GM21526 (cell line): ENCODE measurements around the gene PDILT.

Experiments
- ATAC-seq: cut with Tn5 transposase; IDR thresholded peaks from one replicate; pipeline ENCODE4 v1.9.1; 2021; ENCODE audit warnings: moderate library complexity; ENCODE audit not compliant: unreplicated experiment, low FRiP score

PDILT gene

GRCh38 chr16:20369452-20370054 lies 35.0 kb downstream of the PDILT start:
- ATAC-seq, result no peak

GRCh38 chr16:20364051-20364450 lies 40.5 kb downstream of the PDILT start:
- no peak for ATAC-seq

GRCh38 chr16:20363191-20363590 lies 41.3 kb downstream of the PDILT start:
- no peak for ATAC-seq

DNA sequence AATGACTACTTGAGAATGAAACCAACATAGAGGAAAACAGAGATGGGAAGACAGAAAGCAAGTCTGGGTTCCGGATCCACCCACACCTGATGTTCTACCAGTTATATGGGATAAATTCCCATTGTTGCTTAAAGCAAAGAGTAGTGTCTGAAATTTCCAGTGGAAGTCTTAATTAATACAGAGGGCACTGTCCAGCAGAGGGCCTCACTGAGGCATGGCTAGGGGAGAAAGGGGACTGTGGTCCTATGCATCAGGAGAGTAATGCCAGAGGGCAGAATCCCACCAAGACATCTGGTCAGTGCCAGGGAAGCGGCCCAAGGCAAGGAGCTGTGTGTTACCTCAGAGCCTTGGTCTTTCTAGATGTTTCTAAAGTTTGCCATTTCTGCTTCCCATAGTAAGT lies 44.5 kb downstream of the PDILT start:
- no peak for ATAC-seq

GRCh38 chr16:20355114-20355782 lies 49.3 kb downstream of the PDILT start:
- no peak for ATAC-seq

DNA sequence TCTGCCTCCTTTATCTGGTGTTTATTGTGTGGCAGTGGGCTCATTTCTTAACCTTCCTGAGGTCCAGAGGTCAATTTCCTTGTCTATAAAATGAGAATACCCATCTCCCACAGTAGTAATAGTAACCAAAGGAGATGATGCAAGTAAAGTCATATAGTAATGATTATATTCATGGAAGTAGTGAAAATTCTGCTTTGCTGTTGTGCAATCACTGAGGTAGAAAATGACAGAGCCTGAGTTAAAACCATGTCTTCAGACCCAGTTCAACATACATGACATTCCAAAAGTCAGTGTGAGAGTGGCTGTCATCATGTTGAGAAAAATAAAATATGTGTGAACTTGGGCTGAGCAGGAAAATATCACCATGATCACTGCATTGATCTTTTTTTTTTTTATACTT lies 51.2 kb downstream of the PDILT start:
- no peak for ATAC-seq

DNA sequence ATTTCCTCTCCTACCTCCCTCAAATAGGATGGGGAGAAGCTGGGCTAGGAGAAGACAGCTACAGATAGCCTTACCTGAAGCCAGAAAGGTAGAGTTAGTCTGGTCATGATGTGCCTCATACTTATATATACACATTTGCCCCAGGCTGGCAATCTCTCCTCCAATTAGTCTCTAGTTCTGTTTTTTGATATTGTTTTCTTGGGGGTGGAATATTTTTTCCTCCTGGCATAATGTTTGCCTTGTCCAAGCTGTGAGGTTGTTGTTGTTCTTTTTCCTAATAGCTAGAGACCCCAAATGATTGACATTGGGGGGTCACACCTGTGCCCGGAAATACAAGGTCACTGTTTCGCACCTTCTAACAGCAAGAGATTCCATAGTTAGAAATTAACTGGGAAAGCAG lies 51.9 kb downstream of the PDILT start, which contains the start of gene UMOD:
Gene UMOD, minus strand, starts transcription at position 101 of the 400 bp plus-strand sequence. CDS start 1,978 bp downstream, outside the sequence.
- ATAC-seq, result no peak

- no peak for ATAC-seq
Observed at GRCh38 chr16:20349615-20350014, 54.9 kb downstream of the PDILT start.

GRCh38 chr16:20348365-20349185 lies 56.0 kb downstream of the PDILT start:
- ATAC-seq, result no peak

DNA sequence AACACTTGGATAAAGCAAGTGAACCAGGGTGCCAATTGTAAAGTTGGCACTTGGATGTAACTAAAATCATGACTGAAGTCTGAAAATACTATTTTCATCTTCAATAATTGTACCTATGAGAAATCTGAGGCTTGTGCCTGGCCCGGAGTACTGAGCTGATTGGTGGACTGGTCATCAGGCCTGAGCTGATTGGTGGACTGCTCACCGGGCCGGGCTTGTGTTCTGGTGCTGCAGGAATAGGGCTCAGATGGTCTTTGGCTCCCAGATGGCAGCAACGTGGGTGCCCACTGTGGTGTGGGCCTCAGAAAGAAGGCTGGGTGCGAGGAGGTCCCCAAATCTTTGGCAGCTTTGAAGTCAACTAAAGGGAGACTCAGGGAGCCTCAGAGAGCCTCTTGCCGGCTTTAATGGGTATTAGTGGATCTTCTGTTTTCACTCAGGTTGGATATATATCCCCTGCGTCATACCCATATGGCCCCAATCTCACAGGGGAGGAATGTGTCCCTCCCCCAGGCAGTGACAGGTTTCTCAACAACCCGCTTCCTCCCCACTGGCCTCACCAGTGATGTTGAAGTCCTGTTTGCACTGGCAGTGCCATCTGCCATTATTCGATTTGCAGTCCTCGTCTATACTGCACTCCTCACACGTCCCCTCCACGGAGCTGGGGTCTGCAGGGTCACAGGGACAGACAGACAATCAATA lies 56.7 kb downstream of the PDILT start:
- no peak for ATAC-seq

DNA sequence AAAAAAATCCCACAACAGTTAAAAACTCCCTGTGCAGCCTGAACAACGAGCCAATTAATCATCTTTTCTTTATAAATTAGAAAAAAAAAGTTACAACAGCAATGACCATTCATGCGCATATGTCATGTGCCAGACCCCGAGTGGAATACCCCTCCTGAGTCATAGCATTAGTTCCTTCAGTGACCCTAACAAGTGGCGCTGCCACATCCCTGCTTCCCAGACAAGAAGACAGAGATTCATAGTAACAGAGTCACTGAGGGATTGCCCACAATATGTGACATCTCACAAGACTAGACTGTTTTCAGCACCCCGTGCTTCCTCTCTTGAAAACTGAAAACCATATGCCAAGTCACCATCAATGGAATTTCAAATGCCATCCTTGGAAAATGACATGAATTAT lies 59.9 kb downstream of the PDILT start:
- ATAC-seq, result no peak

DNA sequence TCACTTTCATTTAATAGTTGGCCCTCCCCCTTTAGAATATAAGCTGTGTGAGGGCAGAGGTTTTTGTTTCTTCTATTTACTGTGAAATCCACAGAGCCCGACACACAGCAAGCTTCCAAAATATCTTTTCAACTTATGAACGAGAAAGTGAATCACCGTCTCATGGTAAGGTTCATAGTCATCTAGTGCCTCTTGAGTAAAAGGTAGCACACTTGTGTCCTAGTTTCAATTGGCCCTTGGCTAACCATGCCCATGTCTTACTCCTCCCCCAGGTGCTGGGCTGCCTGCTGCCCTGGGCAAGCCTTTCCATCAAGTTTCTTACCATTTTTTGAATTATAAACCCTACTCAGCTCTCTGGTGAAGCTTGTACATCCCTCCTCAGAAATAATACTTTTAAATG lies 64.8 kb downstream of the PDILT start:
- ATAC-seq, result no peak

GRCh38 chr16:20336955-20337354 lies 67.6 kb downstream of the PDILT start:
- ATAC-seq, result no peak

DNA sequence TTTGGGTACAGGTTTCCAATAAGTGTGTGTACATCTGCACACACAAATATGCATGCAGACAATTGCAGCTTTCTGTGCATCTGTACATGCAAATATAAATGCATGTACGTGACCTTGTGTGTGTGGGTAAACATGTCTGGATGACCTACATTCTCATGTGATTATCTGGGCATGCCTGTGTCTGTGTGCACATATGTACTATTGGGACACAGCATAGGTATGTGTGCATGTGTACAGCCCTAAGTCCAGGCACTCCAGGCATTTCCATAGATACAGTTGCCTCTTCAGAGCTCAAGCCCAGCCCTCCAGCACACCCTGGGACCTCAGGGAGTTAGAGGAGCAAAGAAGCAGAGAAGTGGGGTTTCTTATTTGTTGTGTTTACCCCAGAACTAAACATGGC lies 70.1 kb downstream of the PDILT start:
- ATAC-seq, result no peak

DNA sequence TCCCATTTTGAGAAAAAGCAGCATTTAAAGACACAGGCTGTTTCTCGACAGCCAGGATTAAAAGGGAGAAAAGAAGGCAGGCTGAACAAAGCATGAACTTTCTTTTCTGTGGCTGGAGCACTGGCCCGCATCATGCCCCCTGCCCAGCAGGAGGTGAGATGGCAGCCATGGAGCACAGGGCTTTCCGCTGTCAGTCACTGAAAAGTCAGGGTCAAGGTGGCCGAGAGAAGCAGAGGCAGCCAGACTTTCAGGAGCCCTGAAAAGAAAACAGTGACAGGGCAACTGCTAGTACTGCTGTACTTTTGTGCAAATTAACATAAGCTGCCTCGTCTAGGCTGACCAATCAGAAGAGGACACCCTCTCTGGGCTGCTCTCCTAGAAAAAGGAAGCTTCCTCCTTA lies 71.4 kb downstream of the PDILT start:
- ATAC-seq, result no peak

DNA sequence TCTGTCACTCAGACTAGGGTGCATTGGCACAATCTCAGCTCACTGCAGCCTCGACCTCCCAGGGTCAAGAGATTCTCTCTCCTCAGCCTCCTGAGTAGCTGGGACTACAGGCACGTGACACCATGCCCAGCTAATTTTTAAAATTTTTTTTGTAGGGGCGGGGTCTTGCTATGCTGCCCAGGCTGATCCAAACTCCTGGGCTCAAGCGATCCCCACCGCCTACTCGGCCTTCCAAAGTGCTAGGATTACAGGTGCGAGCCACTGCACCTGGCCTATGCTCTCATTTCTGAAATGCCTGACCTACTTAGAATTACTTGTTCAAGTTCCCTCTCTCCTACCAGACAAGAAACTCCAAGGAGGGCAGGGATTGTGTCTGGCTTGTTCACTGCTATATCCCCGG lies 72.1 kb downstream of the PDILT start:
- ATAC-seq, result no peak

DNA sequence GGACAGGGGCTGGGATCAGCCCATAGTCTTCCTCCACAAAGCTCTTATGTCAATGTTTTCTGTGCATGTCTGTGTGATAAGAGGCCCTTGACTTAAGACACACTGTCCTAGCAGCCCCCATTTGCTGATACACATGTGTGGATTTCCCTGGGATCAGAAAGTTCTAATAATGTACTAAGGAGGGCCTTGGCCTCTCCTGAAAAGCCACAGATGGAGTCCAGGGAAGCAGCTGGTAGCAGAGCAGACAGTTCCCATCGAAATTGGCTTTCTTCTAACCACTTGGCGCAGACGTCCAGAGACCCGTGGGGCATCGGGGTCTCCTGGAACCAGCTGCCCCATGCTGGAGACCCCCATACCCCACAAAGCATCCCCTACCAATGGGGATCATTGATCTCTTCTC lies 72.9 kb downstream of the PDILT start:
- ATAC-seq, result no peak

DNA sequence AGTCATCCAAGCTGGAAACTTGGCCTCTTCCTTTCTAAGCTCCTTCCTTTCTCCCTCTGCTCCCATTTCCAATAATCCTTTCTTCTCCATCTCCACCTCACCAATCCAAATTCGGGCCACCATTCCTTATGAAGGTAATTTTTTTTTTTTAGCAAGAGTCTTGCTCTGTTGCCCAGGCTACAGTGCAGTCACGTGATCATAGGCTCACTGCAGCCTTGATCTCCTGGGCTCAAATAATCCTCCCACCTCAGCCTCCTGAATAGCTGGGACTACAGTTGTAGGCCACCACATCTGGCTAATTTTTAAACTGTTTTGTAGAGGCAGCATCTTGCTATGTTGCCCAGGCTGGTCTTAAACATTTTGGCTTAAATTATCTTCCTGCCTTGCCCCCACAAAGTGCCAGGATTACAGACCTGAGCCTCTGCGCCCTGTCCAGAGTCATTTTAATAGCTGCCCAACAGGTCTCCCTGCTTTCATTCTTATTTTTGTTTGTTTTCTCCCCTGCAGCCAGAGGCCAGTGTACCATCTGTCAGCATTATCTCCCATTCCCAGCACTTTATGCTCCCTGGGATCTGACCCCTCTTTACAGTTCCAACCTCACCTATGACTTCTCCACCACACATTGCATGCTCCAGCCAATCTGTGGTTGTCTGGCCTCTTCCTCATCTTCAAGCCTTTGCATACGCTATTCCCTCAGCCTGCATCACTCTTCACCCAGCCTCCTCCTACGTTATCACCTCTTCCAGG lies 75.0 kb downstream of the PDILT start:
- no peak for ATAC-seq

GRCh38 chr16:20327444-20328041 lies 77.0 kb downstream of the PDILT start, which contains the start of gene GP2:
Gene GP2 (minus strand): TSS chr16:20327513. CDS start chr16:20326431, 1,082 bp downstream.
- ATAC-seq, result no peak

DNA sequence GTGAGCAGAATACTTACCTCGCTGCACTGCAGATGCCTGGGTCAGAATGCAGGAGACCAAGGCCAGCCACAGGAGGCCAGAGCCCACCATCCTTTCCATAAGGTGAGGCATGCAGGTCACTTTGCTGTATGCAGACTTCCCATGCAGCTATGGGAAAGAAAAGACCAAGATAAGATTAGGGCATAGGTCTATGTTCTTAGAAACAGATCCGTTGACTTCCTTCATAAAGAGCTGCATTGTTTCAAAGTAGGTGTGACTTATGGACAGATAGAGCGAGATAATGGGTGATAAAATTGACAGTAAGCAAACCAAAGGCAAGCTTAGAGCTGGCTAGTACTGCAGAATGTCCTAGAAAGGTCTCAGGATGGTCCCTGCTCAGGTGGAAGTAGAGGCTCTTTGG lies 78.2 kb downstream of the PDILT start:
- no peak for ATAC-seq
